HEK293 (cell line): ENCODE measurements around the gene EXOC3.

Source experiments
- KLF16 ChIP-seq: fragments of 450-650 bp; formaldehyde crosslinking; IDR thresholded peaks from 2 replicates; pipeline ENCODE4 v1.5.1; 2017; ENCODE audit warnings: missing biosample characterization, missing genetic modification characterization
- MEIS1 ChIP-seq: sonication (generic); formaldehyde crosslinking; IDR thresholded peaks from 2 replicates; pipeline ENCODE4 v1.8.1; 2022; ENCODE audit warnings: missing genetic modification reagents, mild to moderate bottlenecking, borderline replicate concordance
- SETDB1 ChIP-seq: IDR thresholded peaks from one replicate; pipeline ENCODE4 v1.6.1; 2017; ENCODE audit warnings: mild to moderate bottlenecking, low read length, moderate library complexity, mixed read lengths; ENCODE audit not compliant: insufficient read length
- ZNF335 ChIP-seq: fragments of 450-650 bp; formaldehyde crosslinking; conservative IDR thresholded peaks from 2 replicates; pipeline ENCODE4 v1.5.1; 2016; ENCODE audit warnings: missing biosample characterization, missing genetic modification characterization
- ZNF426 ChIP-seq: fragments of 450-650 bp; formaldehyde crosslinking; IDR thresholded peaks from 2 replicates; pipeline ENCODE4 v1.5.1; 2017; ENCODE audit warnings: missing biosample characterization, missing genetic modification characterization, mild to moderate bottlenecking, inconsistent platforms, moderate library complexity
- ZNF510 ChIP-seq: fragments of 450-650 bp; formaldehyde crosslinking; IDR thresholded peaks from 2 replicates; pipeline ENCODE4 v1.5.1; 2018; ENCODE audit warnings: mild to moderate bottlenecking, missing genetic modification characterization, missing biosample characterization; ENCODE audit not compliant: insufficient replicate concordance
- ZNF621 ChIP-seq: fragments of 450-650 bp; formaldehyde crosslinking; IDR thresholded peaks from 2 replicates; pipeline ENCODE4 v1.5.1; 2017; ENCODE audit warnings: missing biosample characterization, missing genetic modification characterization
- TF ChIP-seq, protein P1 (sequence below): fragments of 450-650 bp; formaldehyde crosslinking; IDR thresholded peaks from 2 replicates; pipeline ENCODE4 v1.5.1; 2016; ENCODE audit warnings: missing biosample characterization, missing genetic modification characterization
- TF ChIP-seq, protein P2 (sequence below): fragments of 450-650 bp; formaldehyde crosslinking; IDR thresholded peaks from 2 replicates; pipeline ENCODE4 v1.5.1; 2016; ENCODE audit warnings: missing biosample characterization, missing genetic modification characterization
- TF ChIP-seq, protein P3 (sequence below): fragments of 450-650 bp; formaldehyde crosslinking; IDR thresholded peaks from 2 replicates; pipeline ENCODE4 v1.5.1; 2017; ENCODE audit warnings: missing biosample characterization, missing genetic modification characterization

DNA sequence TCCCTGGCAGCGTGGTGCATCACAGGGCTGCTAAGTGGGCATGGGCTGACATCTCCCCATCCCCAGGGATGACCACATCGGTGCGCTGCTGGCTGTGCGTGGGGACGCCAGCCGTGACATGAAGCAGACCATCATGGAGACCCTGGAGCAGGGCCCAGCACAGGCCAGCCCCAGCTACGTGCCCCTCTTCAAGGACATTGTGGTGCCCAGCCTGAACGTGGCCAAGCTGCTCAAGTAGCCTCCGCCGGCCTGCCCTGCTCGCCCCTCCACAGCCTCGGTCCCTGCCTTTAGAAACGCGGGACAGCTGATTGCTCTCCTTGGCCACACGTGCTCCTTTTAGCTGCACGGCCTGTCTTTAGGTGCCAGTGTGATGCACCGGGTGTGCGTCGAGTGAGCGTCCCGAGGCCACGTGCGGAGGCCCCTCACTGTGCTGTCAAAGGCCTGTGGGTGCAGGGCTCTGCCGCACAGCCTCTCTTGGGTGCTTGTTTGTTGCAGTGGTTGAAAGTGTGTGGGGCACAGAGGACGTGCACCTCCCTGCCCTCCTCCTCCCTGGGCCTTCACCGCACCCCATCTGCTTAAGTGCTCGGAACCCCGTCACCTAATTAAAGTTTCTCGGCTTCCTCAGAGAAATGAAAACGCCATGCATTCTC lies 23.8 kb downstream of the EXOC3 start:
- TF ChIP-seq ZNF510 (tag by site-specific recombination) (no peak), ZNF335 (tag by site-specific recombination) (no peak), ZNF426 (tag by site-specific recombination) (no peak), SETDB1 (no peak), KLF16 (no peak), ZNF621 (tag by site-specific recombination) (no peak), MEIS1 (CRISPR knock-in tag) (no peak)
- TF ChIP-seq, protein P1, sequence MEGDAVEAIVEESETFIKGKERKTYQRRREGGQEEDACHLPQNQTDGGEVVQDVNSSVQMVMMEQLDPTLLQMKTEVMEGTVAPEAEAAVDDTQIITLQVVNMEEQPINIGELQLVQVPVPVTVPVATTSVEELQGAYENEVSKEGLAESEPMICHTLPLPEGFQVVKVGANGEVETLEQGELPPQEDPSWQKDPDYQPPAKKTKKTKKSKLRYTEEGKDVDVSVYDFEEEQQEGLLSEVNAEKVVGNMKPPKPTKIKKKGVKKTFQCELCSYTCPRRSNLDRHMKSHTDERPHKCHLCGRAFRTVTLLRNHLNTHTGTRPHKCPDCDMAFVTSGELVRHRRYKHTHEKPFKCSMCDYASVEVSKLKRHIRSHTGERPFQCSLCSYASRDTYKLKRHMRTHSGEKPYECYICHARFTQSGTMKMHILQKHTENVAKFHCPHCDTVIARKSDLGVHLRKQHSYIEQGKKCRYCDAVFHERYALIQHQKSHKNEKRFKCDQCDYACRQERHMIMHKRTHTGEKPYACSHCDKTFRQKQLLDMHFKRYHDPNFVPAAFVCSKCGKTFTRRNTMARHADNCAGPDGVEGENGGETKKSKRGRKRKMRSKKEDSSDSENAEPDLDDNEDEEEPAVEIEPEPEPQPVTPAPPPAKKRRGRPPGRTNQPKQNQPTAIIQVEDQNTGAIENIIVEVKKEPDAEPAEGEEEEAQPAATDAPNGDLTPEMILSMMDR: no peak
- TF ChIP-seq, protein P2, sequence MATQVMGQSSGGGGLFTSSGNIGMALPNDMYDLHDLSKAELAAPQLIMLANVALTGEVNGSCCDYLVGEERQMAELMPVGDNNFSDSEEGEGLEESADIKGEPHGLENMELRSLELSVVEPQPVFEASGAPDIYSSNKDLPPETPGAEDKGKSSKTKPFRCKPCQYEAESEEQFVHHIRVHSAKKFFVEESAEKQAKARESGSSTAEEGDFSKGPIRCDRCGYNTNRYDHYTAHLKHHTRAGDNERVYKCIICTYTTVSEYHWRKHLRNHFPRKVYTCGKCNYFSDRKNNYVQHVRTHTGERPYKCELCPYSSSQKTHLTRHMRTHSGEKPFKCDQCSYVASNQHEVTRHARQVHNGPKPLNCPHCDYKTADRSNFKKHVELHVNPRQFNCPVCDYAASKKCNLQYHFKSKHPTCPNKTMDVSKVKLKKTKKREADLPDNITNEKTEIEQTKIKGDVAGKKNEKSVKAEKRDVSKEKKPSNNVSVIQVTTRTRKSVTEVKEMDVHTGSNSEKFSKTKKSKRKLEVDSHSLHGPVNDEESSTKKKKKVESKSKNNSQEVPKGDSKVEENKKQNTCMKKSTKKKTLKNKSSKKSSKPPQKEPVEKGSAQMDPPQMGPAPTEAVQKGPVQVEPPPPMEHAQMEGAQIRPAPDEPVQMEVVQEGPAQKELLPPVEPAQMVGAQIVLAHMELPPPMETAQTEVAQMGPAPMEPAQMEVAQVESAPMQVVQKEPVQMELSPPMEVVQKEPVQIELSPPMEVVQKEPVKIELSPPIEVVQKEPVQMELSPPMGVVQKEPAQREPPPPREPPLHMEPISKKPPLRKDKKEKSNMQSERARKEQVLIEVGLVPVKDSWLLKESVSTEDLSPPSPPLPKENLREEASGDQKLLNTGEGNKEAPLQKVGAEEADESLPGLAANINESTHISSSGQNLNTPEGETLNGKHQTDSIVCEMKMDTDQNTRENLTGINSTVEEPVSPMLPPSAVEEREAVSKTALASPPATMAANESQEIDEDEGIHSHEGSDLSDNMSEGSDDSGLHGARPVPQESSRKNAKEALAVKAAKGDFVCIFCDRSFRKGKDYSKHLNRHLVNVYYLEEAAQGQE (tag by site-specific recombination): no peak
- TF ChIP-seq, protein P3, sequence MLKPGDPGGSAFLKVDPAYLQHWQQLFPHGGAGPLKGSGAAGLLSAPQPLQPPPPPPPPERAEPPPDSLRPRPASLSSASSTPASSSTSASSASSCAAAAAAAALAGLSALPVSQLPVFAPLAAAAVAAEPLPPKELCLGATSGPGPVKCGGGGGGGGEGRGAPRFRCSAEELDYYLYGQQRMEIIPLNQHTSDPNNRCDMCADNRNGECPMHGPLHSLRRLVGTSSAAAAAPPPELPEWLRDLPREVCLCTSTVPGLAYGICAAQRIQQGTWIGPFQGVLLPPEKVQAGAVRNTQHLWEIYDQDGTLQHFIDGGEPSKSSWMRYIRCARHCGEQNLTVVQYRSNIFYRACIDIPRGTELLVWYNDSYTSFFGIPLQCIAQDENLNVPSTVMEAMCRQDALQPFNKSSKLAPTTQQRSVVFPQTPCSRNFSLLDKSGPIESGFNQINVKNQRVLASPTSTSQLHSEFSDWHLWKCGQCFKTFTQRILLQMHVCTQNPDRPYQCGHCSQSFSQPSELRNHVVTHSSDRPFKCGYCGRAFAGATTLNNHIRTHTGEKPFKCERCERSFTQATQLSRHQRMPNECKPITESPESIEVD (tag by site-specific recombination): no peak
